Ovary (tissue), 9 donors: ENCODE data around the gene CD63. TPM values are rescaled to one million over a fixed set of nuclear protein-coding genes. Genes with fewer than 3 reads are reported as not detected.

Experiments used
- DNase-seq, 5 donors: peaks; one replicate each; pipeline ENCODE4 v3.0.0-alpha.2; 2019 to 2020
- H3K27ac ChIP-seq, 2 donors: fragments of 200-600 bp; one replicate each; pipeline versions ENCODE4 v1.5.1 to v1.8.0; 2019 to 2022
- H3K27me3 ChIP-seq: fragments of 200-600 bp; one replicate; pipeline ENCODE4 v1.8.0; 2022
- H3K36me3 ChIP-seq: fragments of 200-600 bp; sonication (generic); one replicate; pipeline ENCODE4 v1.5.1; 2019
- H3K4me1 ChIP-seq: one replicate; pipeline ENCODE4 v1.8.1; 2013; ENCODE audit warnings: mild to moderate bottlenecking, moderate library complexity; ENCODE audit not compliant: insufficient read depth
- H3K4me3 ChIP-seq: fragments of 200-600 bp; sonication (generic); one replicate; pipeline ENCODE4 v1.5.1; 2017
- H3K9me3 ChIP-seq, 2 donors: fragments of 200-600 bp in 1 of 2; sonication (generic) in 1 of 2; one replicate each; pipeline versions ENCODE4 v1.5.1 to v1.8.1; 2013 to 2019; ENCODE audit warnings: mild to moderate bottlenecking in 1 of 2, moderate library complexity in 1 of 2
- EP300 ChIP-seq: sonication (generic); formaldehyde crosslinking; IDR thresholded peaks from one replicate; pipeline ENCODE4 v1.6.1; 2017; ENCODE audit warnings: antibody characterized with exemption
- POLR2A ChIP-seq: fragments of 450-650 bp; IDR thresholded peaks from one replicate; pipeline ENCODE4 v1.6.1; 2017; ENCODE audit warnings: antibody characterized with exemption, mild to moderate bottlenecking, moderate library complexity
- WGBS, 3 donors: extraction: QIAGEN DNeasy Blood & Tissue Kit in 1 of 3; methylation state at CpG; one replicate each; pipeline versions ENCODE4 v1.1.5 to v1.1.7; 2013 to 2017; 5-methylcytosine and 5-hydroxymethylcytosine counted together
- intact Hi-C, 4 donors: fragments of 100-400 bp; cut with DNase I; formaldehyde crosslinking; loops; one replicate each; pipeline versions ENCODE4 v1.11.0 to v1.15.1; 2022 to 2023
- polyA plus RNA-seq, 2 donors: library from polyadenylated mRNA; stranded (reverse); fragments of 200-250 nt in 1 of 2; fragments of 350-450 nt in 1 of 2; fragmentation: Illumina TruSeq in 1 of 2; extraction: RNeasy Lipid Tissue Mini Kit (QIAGEN cat#74804) in 1 of 2; gene quantifications; one replicate each; pipeline ENCODE4 v1.2.3, GENCODE V29; 2013 to 2014
- total RNA-seq, 7 donors: library from RNA; depleted of rRNA in 2 of 7; stranded (reverse); fragments of >200 nt in 2 of 7; fragmentation: NEBNext Ultra II Directional in 3 of 7; extraction: Animal tissue kit (Norgen Biotek cat#: 25700) in 3 of 7; gene quantifications; one replicate each; pipeline versions ENCODE4 v1.1.0 to v1.2.4, GENCODE V29; 2016 to 2023
- TF ChIP-seq, protein P1 (sequence below), 3 donors: fragments of 450-650 bp in 2 of 3; fragments of 200-600 bp in 1 of 3; IDR thresholded peaks; one replicate each; pipeline versions ENCODE4 v1.5.1 to v1.8.0; 2016 to 2022; ENCODE audit warnings: antibody characterized with exemption in 3 of 3, mild to moderate bottlenecking in 1 of 3
- donor health status: DM: no; HTN: no; CAD: no; lungs with moderate emphysema.
- donor health status: DM: no; HTN: no; CAD: no.
- donor health status: Bipolar disorder and iron deficiency.
- donor health status: DM: yes; HTN: yes; CAD: no.
- donor health status: DM: no; HTN: no; CAD: no.
- donor health status: DM: yes; HTN: yes; CAD: no.

Gene CD63
- total and polyA plus RNA-seq, 9 donors: 406 to 1,943 (median 762) TPM

DNA sequence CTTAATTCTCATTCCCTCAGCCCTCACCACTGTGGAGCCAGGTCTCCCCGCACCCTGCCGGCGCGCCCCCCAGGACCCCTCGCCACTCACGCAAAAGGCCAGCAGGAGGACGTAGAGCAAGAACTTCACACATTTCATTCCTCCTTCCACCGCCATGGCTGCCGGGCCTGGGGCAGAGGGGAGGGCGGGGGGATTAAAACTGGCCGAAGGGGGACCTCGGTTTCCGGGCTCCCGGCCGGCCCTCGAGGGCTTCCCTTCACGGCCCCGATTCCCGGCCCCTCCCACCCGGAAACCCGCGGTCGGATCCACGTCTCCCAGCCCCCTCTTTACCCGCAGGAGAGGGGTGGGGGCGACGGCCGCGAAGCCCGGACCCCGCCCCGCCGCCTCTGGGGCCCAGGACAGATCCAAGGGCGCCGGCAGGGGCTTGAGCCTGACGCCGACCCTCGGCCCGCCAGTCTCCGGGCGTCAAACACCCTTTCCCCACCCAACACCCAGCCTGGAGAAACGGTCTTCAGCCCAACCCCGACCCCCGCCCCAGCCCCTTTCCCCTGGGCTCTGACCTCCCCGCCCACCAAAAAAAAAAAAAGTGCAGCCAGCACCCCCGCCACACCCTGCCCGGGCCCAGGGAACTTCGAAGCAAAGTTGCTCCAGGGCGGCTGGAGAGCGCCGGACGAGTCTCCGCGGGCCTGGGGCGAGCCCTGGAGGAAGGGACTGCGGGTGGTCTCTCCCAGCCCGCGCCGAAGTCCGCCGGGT is 447 bp downstream of the CD63 start:
- Histone ChIP-seq H3K27me3 (no peaks in the 10 kb centered on the region), H3K4me1 (peaks cover 12% of the 10 kb centered on the region), H3K9me3 (no peaks in the 10 kb centered on the region), H3K4me3 (peak overlapping the region; percentile 96), H3K27ac (peak overlapping the region; percentile 94 to 99), H3K36me3 (no peaks in the 10 kb centered on the region)
- WGBS, 3 donors: 0 to 1% (median 0%) methylated on average over 28 to 61 of the region's 61 CpGs
- TF ChIP-seq, protein P1, sequence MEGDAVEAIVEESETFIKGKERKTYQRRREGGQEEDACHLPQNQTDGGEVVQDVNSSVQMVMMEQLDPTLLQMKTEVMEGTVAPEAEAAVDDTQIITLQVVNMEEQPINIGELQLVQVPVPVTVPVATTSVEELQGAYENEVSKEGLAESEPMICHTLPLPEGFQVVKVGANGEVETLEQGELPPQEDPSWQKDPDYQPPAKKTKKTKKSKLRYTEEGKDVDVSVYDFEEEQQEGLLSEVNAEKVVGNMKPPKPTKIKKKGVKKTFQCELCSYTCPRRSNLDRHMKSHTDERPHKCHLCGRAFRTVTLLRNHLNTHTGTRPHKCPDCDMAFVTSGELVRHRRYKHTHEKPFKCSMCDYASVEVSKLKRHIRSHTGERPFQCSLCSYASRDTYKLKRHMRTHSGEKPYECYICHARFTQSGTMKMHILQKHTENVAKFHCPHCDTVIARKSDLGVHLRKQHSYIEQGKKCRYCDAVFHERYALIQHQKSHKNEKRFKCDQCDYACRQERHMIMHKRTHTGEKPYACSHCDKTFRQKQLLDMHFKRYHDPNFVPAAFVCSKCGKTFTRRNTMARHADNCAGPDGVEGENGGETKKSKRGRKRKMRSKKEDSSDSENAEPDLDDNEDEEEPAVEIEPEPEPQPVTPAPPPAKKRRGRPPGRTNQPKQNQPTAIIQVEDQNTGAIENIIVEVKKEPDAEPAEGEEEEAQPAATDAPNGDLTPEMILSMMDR (IDR thresholded peaks at IDR 0.05): no peak
- TF ChIP-seq POLR2A: no peak
- TF ChIP-seq EP300: no peak
- intact Hi-C loops: loop anchor here in 1 of 4 donors (5.0 kb wide), 1 partner anchor 199 kb away; the partner anchor contains the start of gene PYM1
- peak; percentile 87 to 91 (median 89) for DNase-seq

DNA sequence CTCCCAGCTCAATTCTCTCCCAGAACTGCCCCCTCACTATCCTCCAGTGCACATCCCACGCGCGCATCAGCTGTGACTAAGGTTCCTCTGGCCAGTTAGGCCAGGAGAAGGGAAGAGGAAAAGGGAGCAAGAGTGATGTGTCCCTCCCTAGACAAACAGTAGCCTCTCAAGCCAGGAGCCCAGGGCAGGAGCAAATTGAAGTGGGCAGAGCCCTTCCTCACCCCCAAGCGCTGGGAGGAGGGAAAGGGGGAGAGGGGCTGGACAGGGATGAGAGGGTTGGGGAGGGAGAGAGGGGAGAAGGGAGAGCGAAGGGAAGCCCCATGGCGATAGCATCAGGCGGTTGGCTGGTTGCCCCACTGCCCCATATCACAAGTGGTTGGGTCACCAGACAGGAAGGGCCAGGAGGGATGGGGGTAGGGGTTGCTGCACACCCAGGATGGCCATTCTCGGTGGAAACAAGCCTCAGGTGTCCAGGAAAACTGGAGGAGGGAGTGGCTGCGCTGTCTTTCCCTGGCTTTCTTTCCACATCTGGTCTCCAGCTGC is 1.1 kb downstream of the CD63 start:
- H3K4me3 ChIP-seq: peak overlapping the region; percentile 96
- no peaks in the 10 kb centered on the region for H3K36me3 ChIP-seq
- no peaks in the 10 kb centered on the region for H3K27me3 ChIP-seq
- no peak for TF ChIP-seq POLR2A
- TF ChIP-seq, protein P1 (IDR thresholded peaks at IDR 0.05): peak in 1 of 3 donors; percentile 7
- H3K9me3 ChIP-seq: no peaks in the 10 kb centered on the region
- WGBS, 3 donors: 1 to 2% (median 1%) methylated on average over 9 of the region's 9 CpGs
- peak; percentile 72 to 82 (median 78) for DNase-seq
- H3K27ac ChIP-seq: peak overlapping the region; percentile 94 to 99
- intact Hi-C loops: loop anchor here in 1 of 4 donors (5.0 kb wide), 1 partner anchor 200 kb away; the partner anchor contains the start of gene PYM1
- peaks cover 12% of the 10 kb centered on the region for H3K4me1 ChIP-seq

DNA sequence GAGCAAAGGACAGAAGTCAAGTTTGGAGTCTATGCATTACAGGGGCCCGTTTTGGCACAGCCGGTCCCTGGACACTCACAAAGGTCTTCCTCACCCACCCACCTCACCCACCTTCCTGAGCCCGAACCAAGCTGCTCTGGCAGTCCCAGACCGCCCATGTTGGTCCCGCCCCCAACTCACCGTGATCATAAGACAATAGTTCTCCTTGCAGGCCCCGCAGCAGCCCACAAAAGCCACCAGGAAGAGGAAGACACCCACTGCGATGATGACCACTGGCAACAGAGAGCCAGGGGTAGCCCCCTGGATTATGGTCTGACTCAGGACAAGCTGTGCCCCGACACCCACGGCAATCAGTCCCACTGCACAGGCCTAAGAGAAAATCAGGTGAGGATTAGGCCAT is 1.8 kb downstream of the CD63 start:
- 22 to 42% (median 28%) methylated on average over 10 of the region's 10 CpGs for WGBS, 3 donors
- peak in 1 of 5 donors; percentile 31 for DNase-seq
- Histone ChIP-seq H3K27me3 (no peaks in the 10 kb centered on the region), H3K4me1 (peaks cover 12% of the 10 kb centered on the region), H3K9me3 (no peaks in the 10 kb centered on the region), H3K36me3 (no peaks in the 10 kb centered on the region), H3K27ac (peak overlapping the region in 1 of 2 donors; percentile 99), H3K4me3 (peak overlapping the region; percentile 96)
- TF ChIP-seq, protein P1 (IDR thresholded peaks at IDR 0.05): no peak
- TF ChIP-seq POLR2A (no peak), EP300 (no peak)
- intact Hi-C loops: loop anchor here in 1 of 4 donors (5.0 kb wide), 1 partner anchor 200 kb away; the partner anchor contains the start of gene PYM1

DNA sequence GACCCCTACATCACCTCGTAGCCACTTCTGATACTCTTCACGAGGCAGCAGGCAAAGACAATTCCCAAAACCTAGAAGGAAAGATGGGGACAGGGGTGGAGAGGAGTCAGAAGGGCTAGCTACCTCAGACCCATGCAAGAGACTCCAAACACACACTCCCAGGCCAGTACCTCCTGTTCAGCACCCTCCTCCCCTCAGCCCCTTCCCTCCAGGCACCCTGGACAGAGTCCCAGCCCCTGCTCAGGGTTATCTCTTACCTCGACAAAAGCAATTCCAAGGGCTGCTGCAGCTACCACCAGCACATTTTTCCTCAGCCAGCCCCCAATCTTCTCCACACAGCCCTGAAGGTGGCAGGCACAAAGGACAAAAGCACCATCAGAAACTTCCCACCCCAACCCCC is 3.3 kb downstream of the CD63 start:
- Histone ChIP-seq H3K27me3 (no peaks in the 10 kb centered on the region), H3K4me3 (no peak overlapping the region), H3K4me1 (peaks cover 10% of the 10 kb centered on the region), H3K36me3 (no peaks in the 10 kb centered on the region), H3K27ac (no peak overlapping the region), H3K9me3 (no peaks in the 10 kb centered on the region)
- WGBS, 3 donors: 23 to 44% (median 35%) methylated on average over 3 of the region's 3 CpGs
- intact Hi-C loops: loop anchor here in 1 of 4 donors (5.0 kb wide), 1 partner anchor 202 kb away; the partner anchor contains the start of gene PYM1
- TF ChIP-seq EP300: no peak
- TF ChIP-seq, protein P1 (IDR thresholded peaks at IDR 0.05): no peak
- no peak for TF ChIP-seq POLR2A
- peak in 1 of 5 donors; percentile 23 for DNase-seq
